ENCODE results near the gene ACSL1.

GRCh38 chr4:184804621-184805020 is 21.1 kb downstream of the ACSL1 start:
- TF ChIP-seq CTCF (optimal IDR thresholded peaks at IDR 0.05 in 1 of 3, IDR thresholded peaks at IDR 0.05 in 1 of 3, conservative IDR thresholded peaks at IDR 0.05 in 1 of 3; ENCODE audit: extremely low read depth in 1 of 3, insufficient read depth in 2 of 3, low read length in 3 of 3): no peak
- no peak for TF ChIP-seq EZH2 (IDR thresholded peaks at IDR 0.05; ENCODE audit: low read length)

Measured in keratinocyte (primary cell).